H9 (cell line): Measurements from ENCODE around the gene ANO10. TPM values are rescaled to one million over a fixed set of nuclear protein-coding genes. Genes with fewer than 3 reads are reported as not detected.

ENCODE experiments used
- DNase-seq: peaks from one replicate; pipeline ENCODE4 v3.0.0-alpha.2; 2017
- H2AFZ ChIP-seq: one replicate; pipeline ENCODE4 v1.6.1; 2013; ENCODE audit warnings: mild to moderate bottlenecking, low read length, control low read depth, moderate library complexity
- H2AK5ac ChIP-seq: 2 replicates; pipeline ENCODE4 v1.6.1; 2013; ENCODE audit warnings: low read length, control low read depth, mixed read lengths; ENCODE audit not compliant: insufficient read length
- H2BK120ac ChIP-seq: one replicate; pipeline ENCODE4 v1.6.1; 2013; ENCODE audit warnings: low read depth, mild to moderate bottlenecking, low read length, control low read depth, inconsistent platforms; ENCODE audit not compliant: poor library complexity, severe bottlenecking
- H2BK12ac ChIP-seq: 2 replicates; pipeline ENCODE4 v1.6.1; 2013; ENCODE audit warnings: low read length, control low read depth, mixed read lengths, low read depth; ENCODE audit not compliant: insufficient read length
- H2BK15ac ChIP-seq: 2 replicates; pipeline ENCODE4 v1.6.1; 2013; ENCODE audit warnings: low read depth, low read length, control low read depth
- H2BK20ac ChIP-seq: one replicate; pipeline ENCODE4 v1.6.1; 2013; ENCODE audit warnings: low read depth, mild to moderate bottlenecking, low read length, control low read depth, inconsistent platforms; ENCODE audit not compliant: poor library complexity, severe bottlenecking
- H2BK5ac ChIP-seq: 2 replicates; pipeline ENCODE4 v1.6.1; 2013; ENCODE audit warnings: low read length, control low read depth, mixed read lengths; ENCODE audit not compliant: insufficient read length
- H3K14ac ChIP-seq: 2 replicates; pipeline ENCODE4 v1.6.1; 2013; ENCODE audit warnings: low read length, control low read depth; ENCODE audit not compliant: insufficient read depth
- H3K18ac ChIP-seq: 2 replicates; pipeline ENCODE4 v1.6.1; 2013; ENCODE audit warnings: low read depth, mild to moderate bottlenecking, mixed read lengths, low read length, control low read depth; ENCODE audit not compliant: insufficient read length
- H3K23ac ChIP-seq: 2 replicates; pipeline ENCODE4 v1.6.1; 2013; ENCODE audit warnings: low read length, control low read depth, mixed read lengths, low read depth; ENCODE audit not compliant: insufficient read length
- H3K23me2 ChIP-seq: 2 replicates; pipeline ENCODE4 v1.6.1; 2013; ENCODE audit warnings: low read depth, mild to moderate bottlenecking, mixed read lengths, low read length, control low read depth; ENCODE audit not compliant: insufficient read length, poor library complexity, severe bottlenecking
- H3K27ac ChIP-seq: 2 replicates; pipeline ENCODE4 v1.5.1; 2013; ENCODE audit warnings: low read length, control low read depth, mixed read lengths, low read depth; ENCODE audit not compliant: insufficient read length
- H3K27me3 ChIP-seq: 2 replicates; pipeline ENCODE4 v1.6.1; 2013; ENCODE audit warnings: low read length, control low read depth, inconsistent platforms; ENCODE audit not compliant: insufficient read depth
- H3K4ac ChIP-seq: 2 replicates; pipeline ENCODE4 v1.6.1; 2013; ENCODE audit warnings: low read depth, mild to moderate bottlenecking, control low read depth, inconsistent platforms, low read length, moderate library complexity
- H3K4me1 ChIP-seq: 2 replicates; pipeline ENCODE4 v1.6.1; 2013; ENCODE audit warnings: low read length, control low read depth, inconsistent platforms; ENCODE audit not compliant: insufficient read depth
- H3K4me2 ChIP-seq: 2 replicates; pipeline ENCODE4 v1.6.1; 2013; ENCODE audit warnings: low read length, control low read depth, mixed read lengths; ENCODE audit not compliant: insufficient read length, insufficient read depth
- H3K56ac ChIP-seq: 2 replicates; pipeline ENCODE4 v1.6.1; 2013; ENCODE audit warnings: low read depth, mild to moderate bottlenecking, mixed read lengths, low read length, control low read depth; ENCODE audit not compliant: insufficient read length
- H3K79me1 ChIP-seq: 2 replicates; pipeline ENCODE4 v1.6.1; 2013; ENCODE audit warnings: low read depth, mild to moderate bottlenecking, moderate library complexity, low read length, control low read depth, inconsistent platforms; ENCODE audit not compliant: insufficient read depth, poor library complexity, severe bottlenecking
- H3K79me2 ChIP-seq: 2 replicates; pipeline ENCODE4 v1.6.1; 2013; ENCODE audit warnings: low read length, control low read depth, inconsistent platforms; ENCODE audit not compliant: insufficient read depth
- H3K9ac ChIP-seq: 2 replicates; pipeline ENCODE4 v1.6.1; 2013; ENCODE audit warnings: low read length, control low read depth, mixed read lengths; ENCODE audit not compliant: insufficient read length; ENCODE audit errors: extremely low read depth
- H3K9me3 ChIP-seq: one replicate; pipeline ENCODE4 v1.6.1; 2013; ENCODE audit warnings: low read depth, low read length, inconsistent platforms; ENCODE audit not compliant: control insufficient read depth
- H3T11ph ChIP-seq: one replicate; pipeline ENCODE4 v1.6.1; 2013; ENCODE audit warnings: mild to moderate bottlenecking, low read length, control low read depth, inconsistent platforms
- H4K20me1 ChIP-seq: one replicate; pipeline ENCODE4 v1.6.1; 2013; ENCODE audit not compliant: control insufficient read depth, insufficient read length, insufficient read depth
- H4K5ac ChIP-seq: 2 replicates; pipeline ENCODE4 v1.6.1; 2013; ENCODE audit warnings: low read depth, mild to moderate bottlenecking, mixed read lengths, low read length, control low read depth; ENCODE audit not compliant: insufficient read length
- H4K8ac ChIP-seq: replicated peaks from 2 replicates; pipeline ENCODE4 v1.6.1; 2013; ENCODE audit warnings: low read length, control low read depth, mixed read lengths, low read depth; ENCODE audit not compliant: insufficient read length
- H4K91ac ChIP-seq: 2 replicates; pipeline ENCODE4 v1.6.1; 2013; ENCODE audit warnings: low read depth, mild to moderate bottlenecking, moderate library complexity, mixed read lengths, low read length, control low read depth; ENCODE audit not compliant: insufficient read length
- H3K27ac Mint-ChIP-seq, 3 experiments: 2 replicates in 2 of 3; 3 replicates in 1 of 3; pipeline ENCODE4 v1.8.0; 2020 to 2021; ENCODE audit warnings: mixed read lengths in 3 of 3, mild to moderate bottlenecking in 1 of 3, moderate library complexity in 1 of 3
- H3K27me3 Mint-ChIP-seq: 2 replicates; pipeline ENCODE4 v1.8.0; 2021; ENCODE audit warnings: low read depth, mild to moderate bottlenecking, moderate library complexity, mixed read lengths
- H3K36me3 Mint-ChIP-seq, 3 experiments: 2 replicates in 2 of 3; 3 replicates in 1 of 3; pipeline ENCODE4 v1.8.0; 2020 to 2021; ENCODE audit warnings: low read depth in 3 of 3, mixed read lengths in 3 of 3; ENCODE audit not compliant: insufficient read depth in 1 of 3
- H3K4me1 Mint-ChIP-seq, 2 experiments: 2 replicates each; pipeline ENCODE4 v1.8.0; 2020; ENCODE audit warnings: mixed read lengths in 2 of 2
- H3K4me3 Mint-ChIP-seq, 2 experiments: 2 replicates in 1 of 2; 3 replicates in 1 of 2; pipeline ENCODE4 v1.8.0; 2020 to 2021; ENCODE audit warnings: mild to moderate bottlenecking in 2 of 2, mixed read lengths in 2 of 2, moderate library complexity in 1 of 2
- H3K9me3 Mint-ChIP-seq, 2 experiments: 2 replicates in 1 of 2; 3 replicates in 1 of 2; pipeline ENCODE4 v1.8.0; 2020; ENCODE audit warnings: mild to moderate bottlenecking in 2 of 2, mixed read lengths in 2 of 2, moderate library complexity in 1 of 2
- CTCF ChIP-seq: fragments of 200-600 bp; sonication (generic); conservative IDR thresholded peaks from 3 replicates; pipeline ENCODE4 v1.8.0; 2021; ENCODE audit warnings: antibody characterized with exemption, mild to moderate bottlenecking
- WGBS: extraction: QIAGEN DNeasy Blood & Tissue Kit; methylation state at CpG from one replicate; pipeline ENCODE4 v1.1.7; 2013; ENCODE audit warnings: missing lambda C conversion rate, low lambda C conversion rate, mixed read lengths; ENCODE audit not compliant: insufficient read length; ENCODE audit errors: extremely low coverage; 5-methylcytosine and 5-hydroxymethylcytosine counted together
- total RNA-seq: library from RNA; stranded (reverse); gene quantifications from 2 replicates; pipeline ENCODE4 v1.2.1, GENCODE V29; 2021

ANO10 gene
- total RNA-seq, 1 experiment from 2014 or later: 38.7 TPM

GRCh38 chr3:43353393-43353792 lies 268.4 kb downstream of the ANO10 start:
- H2BK15ac ChIP-seq: no peak overlapping the region
- H2AK5ac ChIP-seq: no peak overlapping the region
- Mint-ChIP-seq H3K27me3 (peaks cover 45% of the 10 kb centered on the region), H3K27ac (no peak overlapping the region), H3K36me3 (peaks cover 10 to 24% (median 15%) of the 10 kb centered on the region in 3 experiments), H3K4me1 (no peaks in the 10 kb centered on the region), H3K9me3 (peaks cover 8 to 19% of the 10 kb centered on the region in 2 experiments; a peak in 4 of 5 replicates), H3K4me3 (no peak overlapping the region)
- no peak overlapping the region for H3K23ac ChIP-seq
- H3K9ac ChIP-seq: no peak overlapping the region
- H3K23me2 ChIP-seq: no peaks in the 10 kb centered on the region
- no peak overlapping the region for H3K14ac ChIP-seq
- no peak overlapping the region for H3K4ac ChIP-seq
- no peaks in the 10 kb centered on the region for H3K79me1 ChIP-seq
- no peak overlapping the region for H3K18ac ChIP-seq
- H4K8ac ChIP-seq: no peak overlapping the region
- H2BK20ac ChIP-seq: no peak overlapping the region
- H4K5ac ChIP-seq: no peak overlapping the region
- H3K4me1 ChIP-seq: no peaks in the 10 kb centered on the region
- no peak overlapping the region for H3K4me2 ChIP-seq
- no peaks in the 10 kb centered on the region for H3K79me2 ChIP-seq
- no peak overlapping the region for H3T11ph ChIP-seq
- no peak overlapping the region for H4K91ac ChIP-seq
- no peak overlapping the region for H3K56ac ChIP-seq
- no peak overlapping the region for H3K27ac ChIP-seq
- H3K27me3 ChIP-seq: no peaks in the 10 kb centered on the region; the same call in 1 of the 2 replicates
- DNase-seq: no peak
- no peak overlapping the region for H2AFZ ChIP-seq
- no CpG with 5 or more reads among the region's 1 CpG for WGBS
- no peaks in the 10 kb centered on the region for H3K9me3 ChIP-seq
- H2BK5ac ChIP-seq: no peak overlapping the region
- no peak overlapping the region for H2BK12ac ChIP-seq
- H4K20me1 ChIP-seq: no peaks in the 10 kb centered on the region
- no peak overlapping the region for H2BK120ac ChIP-seq
- TF ChIP-seq CTCF: no peak
